PFSK-1 (cell line): ENCODE results near the gene GMPR.

ENCODE experiments used
- POLR2AphosphoS5 ChIP-seq: IDR thresholded peaks from 2 replicates; pipeline ENCODE4 v1.6.1; 2012; ENCODE audit warnings: low read depth, mild to moderate bottlenecking, control low read depth, low read length, moderate library complexity
- TAF1 ChIP-seq: IDR thresholded peaks from 2 replicates; pipeline ENCODE4 v1.6.1; 2012; ENCODE audit warnings: low read length, control low read depth, borderline replicate concordance; ENCODE audit not compliant: insufficient read depth

- TF ChIP-seq TAF1 (no peak), POLR2AphosphoS5 (no peak)
Observed at GRCh38 chr6:16216501-16217155, 21.8 kb upstream of the GMPR start.
